HG03045 (cell line): ENCODE results near the gene APPBP2.
"Not testable (repeated sequence)": the region's sequence is repeated elsewhere in the genome, so short reads cannot be mapped to it uniquely, and the experiment has no call there.

Experiments
- ATAC-seq: cut with Tn5 transposase; IDR thresholded peaks from one replicate; pipeline ENCODE4 v1.9.1; 2021; ENCODE audit warnings: mild to moderate bottlenecking, moderate library complexity; ENCODE audit not compliant: unreplicated experiment

APPBP2 gene

GRCh38 chr17:60535382-60536279 is 9.6 kb upstream of the APPBP2 start:
- no peak for ATAC-seq

- no peak for ATAC-seq
Measured at GRCh38 chr17:60534613-60535157, 8.6 kb upstream of the APPBP2 start.

GRCh38 chr17:60534010-60534555 is 8.0 kb upstream of the APPBP2 start:
- ATAC-seq, result no peak

GRCh38 chr17:60529806-60530205 is 3.8 kb upstream of the APPBP2 start:
- ATAC-seq, result no peak

- ATAC-seq, result no peak
Measured at GRCh38 chr17:60528828-60529227, 2.8 kb upstream of the APPBP2 start.

GRCh38 chr17:60527701-60528100 is 1.7 kb upstream of the APPBP2 start:
- no peak for ATAC-seq

GRCh38 chr17:60526726-60527125 is 684 bp upstream of the APPBP2 start:
- no peak for ATAC-seq

- ATAC-seq, result peak; percentile 6
Measured at GRCh38 chr17:60525328-60525684, 736 bp downstream of the APPBP2 start.

- ATAC-seq, result no peak
Measured at GRCh38 chr17:60524463-60525327, 1.3 kb downstream of the APPBP2 start.

GRCh38 chr17:60523822-60524221 is 2.2 kb downstream of the APPBP2 start:
- no peak for ATAC-seq

- no peak for ATAC-seq
Measured at GRCh38 chr17:60522889-60523626, 3.0 kb downstream of the APPBP2 start.

GRCh38 chr17:60519795-60520194 is 6.2 kb downstream of the APPBP2 start:
- ATAC-seq, result no peak

- ATAC-seq, result not testable (repeated sequence)
Measured at GRCh38 chr17:60515683-60516082, 10.4 kb downstream of the APPBP2 start.

- not testable (repeated sequence) for ATAC-seq
Measured at GRCh38 chr17:60515199-60515598, 10.8 kb downstream of the APPBP2 start.

- ATAC-seq, result no peak
Measured at GRCh38 chr17:60514500-60514899, 11.5 kb downstream of the APPBP2 start.

- no peak for ATAC-seq
Measured at GRCh38 chr17:60514053-60514452, 12.0 kb downstream of the APPBP2 start.

GRCh38 chr17:60513014-60513413 is 13.0 kb downstream of the APPBP2 start:
- no peak for ATAC-seq

- ATAC-seq, result no peak
Measured at GRCh38 chr17:60510723-60511122, 15.3 kb downstream of the APPBP2 start.

GRCh38 chr17:60510031-60510430 is 16.0 kb downstream of the APPBP2 start:
- no peak for ATAC-seq

- no peak for ATAC-seq
Measured at GRCh38 chr17:60508384-60508980, 17.6 kb downstream of the APPBP2 start.
